ENCODE results near the gene EXOC7.

DNA sequence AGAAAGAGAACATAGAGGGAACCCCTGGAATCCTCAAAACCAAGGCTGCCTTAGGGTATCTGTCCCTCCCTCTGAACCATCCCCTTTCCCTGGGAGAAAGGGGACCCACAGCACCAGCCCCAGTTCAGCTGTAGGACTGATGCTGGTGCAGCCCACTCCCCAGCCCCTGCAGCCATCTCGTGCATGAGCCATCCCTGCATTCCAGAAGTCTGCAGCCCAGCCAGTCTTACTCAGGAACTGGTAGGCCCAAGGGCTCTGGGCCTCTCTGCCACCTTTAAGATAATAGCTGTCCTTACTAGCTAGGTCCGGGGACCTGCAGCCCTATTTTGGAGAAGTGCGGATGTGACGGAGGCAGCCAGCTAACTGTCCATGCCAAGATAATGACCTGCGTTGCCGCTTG is 70.4 kb downstream of the EXOC7 start:
- TF ChIP-seq, protein P1, sequence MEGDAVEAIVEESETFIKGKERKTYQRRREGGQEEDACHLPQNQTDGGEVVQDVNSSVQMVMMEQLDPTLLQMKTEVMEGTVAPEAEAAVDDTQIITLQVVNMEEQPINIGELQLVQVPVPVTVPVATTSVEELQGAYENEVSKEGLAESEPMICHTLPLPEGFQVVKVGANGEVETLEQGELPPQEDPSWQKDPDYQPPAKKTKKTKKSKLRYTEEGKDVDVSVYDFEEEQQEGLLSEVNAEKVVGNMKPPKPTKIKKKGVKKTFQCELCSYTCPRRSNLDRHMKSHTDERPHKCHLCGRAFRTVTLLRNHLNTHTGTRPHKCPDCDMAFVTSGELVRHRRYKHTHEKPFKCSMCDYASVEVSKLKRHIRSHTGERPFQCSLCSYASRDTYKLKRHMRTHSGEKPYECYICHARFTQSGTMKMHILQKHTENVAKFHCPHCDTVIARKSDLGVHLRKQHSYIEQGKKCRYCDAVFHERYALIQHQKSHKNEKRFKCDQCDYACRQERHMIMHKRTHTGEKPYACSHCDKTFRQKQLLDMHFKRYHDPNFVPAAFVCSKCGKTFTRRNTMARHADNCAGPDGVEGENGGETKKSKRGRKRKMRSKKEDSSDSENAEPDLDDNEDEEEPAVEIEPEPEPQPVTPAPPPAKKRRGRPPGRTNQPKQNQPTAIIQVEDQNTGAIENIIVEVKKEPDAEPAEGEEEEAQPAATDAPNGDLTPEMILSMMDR (IDR thresholded peaks at IDR 0.05) = no peak
- no peak for TF ChIP-seq POLR2A (IDR thresholded peaks at IDR 0.05)
